Natural killer cell (primary cell): Measurements from ENCODE around the gene SERPINA10. TPM values are rescaled to one million over a fixed set of nuclear protein-coding genes. Genes with fewer than 3 reads are reported as not detected.

ENCODE experiments used
- ATAC-seq, 3 donors: fragments of 150-1000 bp in 2 of 3; fragments of 200-7000 bp in 1 of 3; cut with Tn5 transposase; 1 replicate in 1 of 3; 2 replicates in 2 of 3; pipeline ENCODE4 v1.10.0; 2021; ENCODE audit warnings: mild to moderate bottlenecking in 2 of 3, moderate library complexity in 2 of 3
- DNase-seq, 2 donors: peaks; one replicate each; pipeline versions ENCODE4 v3.0.0 to v3.0.0-alpha.2; 2013 to 2021; ENCODE audit warnings: mixed read lengths in 1 of 2
- H3K27ac ChIP-seq: one replicate; pipeline ENCODE4 v1.5.1; 2013; ENCODE audit warnings: mild to moderate bottlenecking, low read length
- H3K27me3 ChIP-seq: one replicate; pipeline ENCODE4 v1.6.1; 2013; ENCODE audit warnings: low read length; ENCODE audit not compliant: control insufficient read depth, insufficient read depth
- H3K36me3 ChIP-seq: one replicate; pipeline ENCODE4 v1.6.1; 2013; ENCODE audit warnings: low read length; ENCODE audit not compliant: control insufficient read depth, insufficient read depth
- H3K4me1 ChIP-seq: one replicate; pipeline ENCODE4 v1.6.1; 2013; ENCODE audit warnings: low read length; ENCODE audit not compliant: control insufficient read depth, insufficient read depth
- H3K4me3 ChIP-seq: one replicate; pipeline ENCODE4 v1.5.1; 2013; ENCODE audit warnings: low read length
- H3K9me3 ChIP-seq: one replicate; pipeline ENCODE4 v1.6.1; 2013; ENCODE audit warnings: low read length; ENCODE audit not compliant: control insufficient read depth, insufficient read depth
- H3K27ac Mint-ChIP-seq, 2 donors: one replicate each; pipeline ENCODE4 v1.8.0; 2022; ENCODE audit warnings: mild to moderate bottlenecking in 2 of 2, mixed read lengths in 2 of 2, moderate library complexity in 1 of 2
- H3K27me3 Mint-ChIP-seq, 2 donors: one replicate each; pipeline ENCODE4 v1.8.0; 2022; ENCODE audit warnings: low read depth in 2 of 2, mixed read lengths in 2 of 2
- H3K36me3 Mint-ChIP-seq: one replicate; pipeline ENCODE4 v1.8.0; 2022; ENCODE audit warnings: mixed read lengths
- H3K4me1 Mint-ChIP-seq, 2 donors: one replicate each; pipeline ENCODE4 v1.8.0; 2022; ENCODE audit warnings: mixed read lengths in 2 of 2
- H3K4me3 Mint-ChIP-seq: one replicate; pipeline ENCODE4 v1.8.0; 2022; ENCODE audit warnings: mild to moderate bottlenecking, moderate library complexity, mixed read lengths
- H3K9me3 Mint-ChIP-seq, 2 donors: one replicate each; pipeline ENCODE4 v1.8.0; 2022; ENCODE audit warnings: mixed read lengths in 2 of 2
- whole genome bisulfite sequencing: methylation state at CpG from one replicate; pipeline ENCODE4 v1.1.7; 2013; ENCODE audit warnings: missing lambda C conversion rate; ENCODE audit not compliant: insufficient coverage; 5-methylcytosine and 5-hydroxymethylcytosine counted together
- intact Hi-C: fragments of 100-400 bp; cut with micrococcal nuclease; formaldehyde crosslinking; loops from one replicate; pipeline ENCODE4 v1.14.2; 2022
- total RNA-seq, 4 donors: library from RNA; stranded (reverse); fragments of 120-200 nt in 1 of 4; gene quantifications; one replicate each; pipeline versions ENCODE4 v1.2.3 to v1.2.4, GENCODE V29; 2013 to 2022
- TF ChIP-seq, protein P1 (sequence below): fragments of 200-600 bp; IDR thresholded peaks from one replicate; pipeline ENCODE4 v1.8.0; 2022; ENCODE audit warnings: antibody characterized with exemption

SERPINA10 gene
- total RNA-seq, 3 donors from 2014 or later (not counting 1 experiment from before 2014, with no cell fraction given), result not detected

DNA sequence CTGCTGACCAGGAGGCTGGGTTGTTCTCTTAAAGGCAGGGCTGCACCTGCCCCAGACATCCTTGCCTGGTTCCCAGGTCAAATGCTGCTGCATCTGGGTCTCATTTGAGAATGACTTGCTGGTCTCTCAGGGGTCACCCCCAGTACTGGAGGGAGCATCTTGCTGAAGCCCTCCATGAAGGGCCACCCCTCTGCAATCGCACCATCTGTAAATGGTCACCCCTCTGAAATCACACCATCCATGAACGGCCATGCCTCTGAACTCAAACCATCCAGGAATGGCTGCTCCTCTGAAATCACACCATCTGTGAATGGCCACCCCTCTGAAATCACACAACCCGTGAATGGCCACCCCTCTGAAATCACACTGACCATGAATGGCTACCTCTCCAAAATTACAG lies 37.4 kb upstream of the SERPINA10 start:
- TF ChIP-seq, protein P1, sequence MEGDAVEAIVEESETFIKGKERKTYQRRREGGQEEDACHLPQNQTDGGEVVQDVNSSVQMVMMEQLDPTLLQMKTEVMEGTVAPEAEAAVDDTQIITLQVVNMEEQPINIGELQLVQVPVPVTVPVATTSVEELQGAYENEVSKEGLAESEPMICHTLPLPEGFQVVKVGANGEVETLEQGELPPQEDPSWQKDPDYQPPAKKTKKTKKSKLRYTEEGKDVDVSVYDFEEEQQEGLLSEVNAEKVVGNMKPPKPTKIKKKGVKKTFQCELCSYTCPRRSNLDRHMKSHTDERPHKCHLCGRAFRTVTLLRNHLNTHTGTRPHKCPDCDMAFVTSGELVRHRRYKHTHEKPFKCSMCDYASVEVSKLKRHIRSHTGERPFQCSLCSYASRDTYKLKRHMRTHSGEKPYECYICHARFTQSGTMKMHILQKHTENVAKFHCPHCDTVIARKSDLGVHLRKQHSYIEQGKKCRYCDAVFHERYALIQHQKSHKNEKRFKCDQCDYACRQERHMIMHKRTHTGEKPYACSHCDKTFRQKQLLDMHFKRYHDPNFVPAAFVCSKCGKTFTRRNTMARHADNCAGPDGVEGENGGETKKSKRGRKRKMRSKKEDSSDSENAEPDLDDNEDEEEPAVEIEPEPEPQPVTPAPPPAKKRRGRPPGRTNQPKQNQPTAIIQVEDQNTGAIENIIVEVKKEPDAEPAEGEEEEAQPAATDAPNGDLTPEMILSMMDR, result no peak
- no peaks in the 10 kb centered on the region for H3K9me3 ChIP-seq
- Mint-ChIP-seq H3K36me3 (no peaks in the 10 kb centered on the region), H3K27ac (no peak overlapping the region), H3K27me3 (peaks cover 20 to 28% of the 10 kb centered on the region in 2 donors), H3K4me1 (no peaks in the 10 kb centered on the region), H3K9me3 (no peaks in the 10 kb centered on the region), H3K4me3 (no peak overlapping the region)
- H3K27ac ChIP-seq, result no peak overlapping the region
- intact Hi-C loops, result no loop called here
- H3K36me3 ChIP-seq, result no peaks in the 10 kb centered on the region
- DNase-seq, result no peak
- no peak overlapping the region for H3K4me3 ChIP-seq
- no peak for ATAC-seq
- no peaks in the 10 kb centered on the region for H3K4me1 ChIP-seq
- no peaks in the 10 kb centered on the region for H3K27me3 ChIP-seq
- WGBS, result 82% methylated on average over 3 of the region's 3 CpGs

- H3K27ac ChIP-seq, result no peak overlapping the region
- H3K4me3 ChIP-seq, result no peak overlapping the region
- DNase-seq (no peak), ATAC-seq (no peak)
- no peaks in the 10 kb centered on the region for H3K27me3 ChIP-seq
- no peak overlapping the region for H3K4me3 Mint-ChIP-seq
- no peaks in the 10 kb centered on the region for H3K36me3 Mint-ChIP-seq
- H3K4me1 Mint-ChIP-seq, result no peaks in the 10 kb centered on the region
- H3K27me3 Mint-ChIP-seq, result peaks cover 18 to 23% of the 10 kb centered on the region in 2 donors
- H3K36me3 ChIP-seq, result no peaks in the 10 kb centered on the region
- TF ChIP-seq, protein P1, result no peak
- no peak overlapping the region for H3K27ac Mint-ChIP-seq
- WGBS, result 86% methylated on average over 4 of the region's 4 CpGs
- intact Hi-C loops, result no loop called here
- H3K9me3 ChIP-seq, result no peaks in the 10 kb centered on the region
- no peaks in the 10 kb centered on the region for H3K9me3 Mint-ChIP-seq
- no peaks in the 10 kb centered on the region for H3K4me1 ChIP-seq
These were observed 36.8 kb upstream of the SERPINA10 start for GRCh38 chr14:94329857-94330256.

GRCh38 chr14:94328196-94328595 lies 35.1 kb upstream of the SERPINA10 start:
- peaks cover 6 to 8% of the 10 kb centered on the region in 2 donors for H3K27me3 Mint-ChIP-seq
- H3K4me1 Mint-ChIP-seq, result no peaks in the 10 kb centered on the region
- no peak for ATAC-seq
- H3K4me3 Mint-ChIP-seq, result no peak overlapping the region
- H3K4me1 ChIP-seq, result no peaks in the 10 kb centered on the region
- H3K9me3 Mint-ChIP-seq, result no peaks in the 10 kb centered on the region
- no peaks in the 10 kb centered on the region for H3K36me3 ChIP-seq
- TF ChIP-seq, protein P1, result no peak
- 77% methylated on average over 2 of the region's 2 CpGs for WGBS
- no peaks in the 10 kb centered on the region for H3K9me3 ChIP-seq
- no peaks in the 10 kb centered on the region for H3K36me3 Mint-ChIP-seq
- no peaks in the 10 kb centered on the region for H3K27me3 ChIP-seq
- DNase-seq, result no peak
- H3K27ac Mint-ChIP-seq, result no peak overlapping the region
- intact Hi-C loops, result no loop called here
- no peak overlapping the region for H3K27ac ChIP-seq
- H3K4me3 ChIP-seq, result no peak overlapping the region
